NT2/D1 (cell line): ENCODE data around the gene CRB2.
"Not testable (repeated sequence)": the region's sequence is repeated elsewhere in the genome, so short reads cannot be mapped to it uniquely, and the experiment has no call there.

Source experiments
- SUZ12 ChIP-seq: IDR thresholded peaks from 2 replicates; pipeline ENCODE4 v1.6.1; 2011; ENCODE audit not compliant: insufficient read length, insufficient read depth; ENCODE audit errors: extremely low read depth
- YY1 ChIP-seq: IDR thresholded peaks from 2 replicates; pipeline ENCODE4 v1.6.1; 2011; ENCODE audit not compliant: insufficient read length, insufficient read depth
- ZNF274 ChIP-seq: IDR thresholded peaks from 2 replicates; pipeline ENCODE4 v1.6.1; 2011; ENCODE audit warnings: mild to moderate bottlenecking, low read depth, low read length

- TF ChIP-seq ZNF274, YY1, SUZ12: not testable (repeated sequence)
These were observed 22.8 kb upstream of the CRB2 start for GRCh38 chr9:123333058-123333669.
